ENCODE results near the gene ALKBH5.

ALKBH5 gene

DNA sequence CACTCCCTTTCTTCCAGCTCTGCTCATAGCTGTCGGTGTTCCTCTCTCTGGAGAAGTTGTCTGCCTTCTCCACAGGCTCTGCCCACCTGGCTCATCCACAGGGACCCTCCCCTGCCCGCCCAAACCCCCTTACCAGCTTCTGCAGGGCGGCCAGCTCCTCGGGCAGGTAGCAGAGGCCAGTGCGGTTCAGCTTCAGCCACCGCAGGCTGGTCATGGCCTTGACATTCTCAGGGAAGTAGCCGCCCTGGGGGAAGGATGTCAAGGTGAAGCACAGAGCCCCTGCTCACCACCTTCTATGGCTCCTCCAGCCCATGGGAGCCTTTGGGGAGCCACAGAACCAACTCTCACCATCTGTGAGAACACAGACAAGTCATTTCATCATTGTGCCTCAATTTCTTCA lies 73.1 kb downstream of the ALKBH5 start:
- TF ChIP-seq GATA2 (IDR thresholded peaks at IDR 0.05; ENCODE audit: low read depth, low read length) (no peak), GATA3 (IDR thresholded peaks at IDR 0.05; ENCODE audit: low read depth, low read length) (no peak)

- TF ChIP-seq GATA2 (IDR thresholded peaks at IDR 0.05; ENCODE audit: low read depth, low read length) (no peak), GATA3 (IDR thresholded peaks at IDR 0.05; ENCODE audit: low read depth, low read length) (no peak)
These were observed 73.8 kb downstream of the ALKBH5 start for GRCh38 chr17:18257268-18257981.

GRCh38 chr17:18257982-18258355 lies 74.3 kb downstream of the ALKBH5 start:
- TF ChIP-seq GATA3 (IDR thresholded peaks at IDR 0.05; ENCODE audit: low read depth, low read length), result no peak
- no peak for TF ChIP-seq GATA2 (IDR thresholded peaks at IDR 0.05; ENCODE audit: low read depth, low read length)

- TF ChIP-seq GATA2 (IDR thresholded peaks at IDR 0.05; ENCODE audit: low read depth, low read length) (no peak), GATA3 (IDR thresholded peaks at IDR 0.05; ENCODE audit: low read depth, low read length) (no peak)
These were observed 74.9 kb downstream of the ALKBH5 start, which contains the start of gene FLII for GRCh38 chr17:18258356-18259038. TSS of gene FLII (minus strand) at chr17:18258738. CDS start at chr17:18258690, 48 bp downstream.

All from SH-SY5Y (cell line).